HG03064 (cell line): ENCODE measurements around the gene DDX10.
"Not testable (repeated sequence)": the region's sequence is repeated elsewhere in the genome, so short reads cannot be mapped to it uniquely, and the experiment has no call there.

ENCODE experiments used
- ATAC-seq: cut with Tn5 transposase; IDR thresholded peaks from one replicate; pipeline ENCODE4 v1.9.1; 2021; ENCODE audit warnings: low read depth; ENCODE audit not compliant: unreplicated experiment

The DDX10 gene

DNA sequence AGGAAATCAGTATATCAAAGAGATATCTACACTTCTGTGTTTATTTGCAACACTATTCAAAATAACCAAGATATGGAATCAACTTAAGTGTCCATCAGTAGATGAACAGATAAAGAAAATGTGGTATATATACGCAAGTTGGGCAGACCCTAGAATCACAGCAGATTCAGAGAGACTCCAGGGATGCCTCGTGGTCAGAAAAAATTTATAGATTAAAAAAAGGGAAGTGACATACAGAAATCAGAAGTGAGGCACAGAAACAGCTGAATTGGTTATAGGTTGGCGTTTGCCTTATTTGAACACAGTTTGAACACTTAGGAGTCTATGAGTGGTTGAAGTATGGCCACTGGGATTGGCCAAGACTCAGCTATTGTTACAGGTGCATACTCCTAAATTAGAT is 10.8 kb upstream of the DDX10 start:
- not testable (repeated sequence) for ATAC-seq

DNA sequence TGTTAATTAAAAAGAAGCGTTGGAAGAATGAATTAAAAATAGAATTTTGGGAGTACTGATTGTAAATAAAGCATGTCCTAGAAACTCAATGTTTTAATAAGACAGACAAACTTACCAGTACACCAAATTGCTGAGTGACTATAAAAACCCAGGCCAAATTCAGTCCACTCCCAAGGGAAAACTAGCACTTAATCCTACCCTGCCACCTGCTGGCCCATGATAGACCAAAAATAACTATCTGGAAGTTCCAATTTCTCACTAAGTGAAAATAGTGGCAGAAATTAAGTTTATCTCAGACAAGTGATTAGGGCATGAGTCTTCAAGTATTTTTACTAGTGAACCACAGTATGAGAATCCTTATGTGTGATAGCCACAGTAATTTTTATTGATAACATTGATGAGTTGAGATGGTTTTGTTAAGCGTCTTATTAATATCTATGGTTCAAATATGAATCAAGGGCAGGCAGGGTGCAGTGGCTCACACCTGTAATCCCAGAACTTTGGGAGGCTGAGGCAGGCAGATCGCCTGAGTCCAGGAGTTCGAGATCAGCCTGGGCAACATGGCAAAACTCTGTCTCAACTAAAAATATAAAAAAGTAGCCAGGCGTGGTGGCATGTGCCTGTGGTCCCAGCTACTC is 9.8 kb upstream of the DDX10 start:
- ATAC-seq = no peak

DNA sequence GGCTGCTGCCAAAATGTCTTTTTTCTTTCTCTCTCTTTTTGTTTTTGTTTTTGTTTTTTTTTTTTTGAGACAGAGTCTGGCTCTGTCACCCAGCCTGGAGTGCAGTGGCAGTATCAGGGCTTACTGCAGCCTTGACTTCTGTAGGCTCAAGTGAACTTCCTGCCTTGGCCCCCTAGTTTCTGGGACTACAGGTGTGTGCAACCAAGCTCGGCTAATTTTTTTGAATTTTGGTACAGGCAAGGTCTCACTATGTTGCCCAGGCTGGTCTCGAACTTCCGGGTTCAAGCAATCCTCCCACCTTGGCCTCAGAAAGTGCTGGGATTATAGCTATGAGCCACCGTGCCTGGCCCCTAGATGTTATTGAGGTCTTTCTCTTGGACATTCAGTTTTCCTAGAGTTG is 2.2 kb upstream of the DDX10 start:
- ATAC-seq = no peak

DNA sequence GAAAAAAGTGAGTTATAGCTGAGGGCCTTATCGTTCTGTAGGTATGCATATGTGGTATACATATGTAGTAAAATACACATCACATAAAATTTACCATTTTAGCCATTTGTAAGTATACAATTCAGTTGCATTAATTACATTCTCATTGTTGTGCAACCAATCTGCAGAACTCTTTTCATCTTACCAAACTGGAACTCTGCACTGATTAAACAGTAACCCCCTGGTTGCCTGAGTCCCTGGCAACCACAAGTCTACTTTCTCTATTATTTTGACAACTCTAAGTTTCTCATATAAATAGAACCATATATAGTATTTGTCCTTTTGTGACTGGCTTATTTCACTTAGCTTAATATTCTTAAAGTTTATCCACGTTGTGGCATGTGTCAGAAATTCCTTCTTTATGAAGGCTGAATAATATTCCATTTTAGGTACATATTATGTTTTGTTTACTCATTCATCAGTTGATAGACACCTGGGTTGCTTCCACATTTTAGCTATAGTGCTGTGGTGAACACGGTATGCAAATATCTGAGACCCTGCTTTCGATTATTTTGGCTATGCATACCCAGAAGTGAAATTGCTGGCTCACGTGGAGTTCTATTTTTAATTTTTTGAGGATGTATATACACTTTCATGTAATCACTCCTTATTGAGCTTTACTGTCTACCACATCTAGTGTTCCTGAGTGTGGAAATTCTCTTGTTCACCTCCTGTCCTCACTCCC is 1.6 kb upstream of the DDX10 start:
- peak; percentile 49 for ATAC-seq

DNA sequence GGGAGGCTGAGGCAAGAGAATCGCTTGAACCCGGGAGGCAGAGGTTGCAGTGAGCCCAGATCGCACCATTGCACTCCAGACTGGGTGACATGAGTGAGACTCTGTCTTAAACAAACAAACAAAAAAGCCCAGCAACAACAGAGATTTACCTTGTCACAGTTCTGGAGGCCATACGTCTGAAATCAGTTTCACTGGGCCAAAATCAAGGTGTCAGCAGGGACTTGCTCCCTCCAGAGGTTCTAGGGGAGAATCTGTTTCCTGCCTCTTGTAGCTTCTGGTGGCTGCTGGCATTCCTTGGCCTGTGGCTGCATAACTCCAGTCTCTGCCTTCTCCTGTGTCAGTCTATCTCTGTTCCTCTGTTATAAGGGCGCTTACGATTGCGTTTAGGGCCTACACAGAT is 1.5 kb downstream of the DDX10 start:
- ATAC-seq = no peak

DNA sequence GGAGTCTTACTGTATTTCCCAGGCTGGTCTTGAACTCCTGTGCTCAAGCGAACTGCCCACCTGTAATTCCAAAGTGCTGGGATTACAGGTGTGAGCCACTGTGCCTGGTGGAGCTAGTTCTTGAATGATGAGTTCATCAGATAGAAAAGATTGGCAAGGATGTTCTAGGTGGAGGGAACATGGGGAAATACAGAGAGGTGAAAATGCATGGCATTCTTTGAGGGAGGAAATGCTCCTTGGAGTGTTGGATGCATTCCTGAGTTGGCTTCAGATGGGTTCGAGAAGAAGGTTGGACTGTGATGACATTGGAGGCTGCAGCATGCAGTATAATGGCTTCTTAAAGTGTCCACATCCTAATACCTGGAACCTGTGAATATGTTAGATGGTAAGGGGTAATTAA is 4.4 kb downstream of the DDX10 start:
- no peak for ATAC-seq

DNA sequence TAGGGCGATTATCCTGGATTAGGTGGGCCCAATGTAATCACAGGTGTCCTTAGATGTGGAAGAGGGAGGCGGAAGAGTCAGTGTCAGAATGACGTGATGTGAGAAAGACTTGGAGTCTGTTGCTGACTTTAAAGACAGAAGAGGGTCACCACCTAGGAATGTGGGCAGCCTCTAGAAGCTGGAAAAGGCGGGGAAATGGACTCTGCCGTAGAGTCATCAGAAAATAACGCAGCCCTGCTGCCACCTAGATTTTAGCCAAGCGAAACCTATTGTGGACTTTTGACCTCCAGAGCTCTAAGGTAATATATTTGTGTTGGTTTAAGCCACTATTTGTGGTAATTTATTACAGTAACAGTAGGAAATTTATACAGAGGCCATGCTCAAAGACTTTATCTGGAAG is 4.8 kb downstream of the DDX10 start:
- ATAC-seq = no peak

DNA sequence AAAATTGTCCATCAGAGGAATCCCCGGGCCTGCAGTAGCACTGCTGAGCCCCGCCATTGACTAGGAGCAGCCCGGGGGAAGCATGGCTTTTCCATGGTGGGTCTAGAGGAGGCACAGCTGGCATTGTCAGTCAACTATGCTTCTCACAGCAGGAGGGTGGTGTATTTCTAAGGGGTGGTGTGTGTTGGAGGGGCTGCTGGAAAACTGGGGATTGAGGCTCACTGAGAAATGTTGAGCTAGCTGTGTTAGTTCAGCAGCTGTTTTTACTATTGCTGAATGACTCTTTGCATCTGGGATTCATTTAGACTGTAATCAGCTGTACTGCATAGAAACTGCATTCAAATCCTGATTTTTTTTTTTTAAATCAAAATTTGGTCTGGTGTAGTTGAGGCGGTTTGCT is 5.6 kb downstream of the DDX10 start:
- ATAC-seq = no peak

DNA sequence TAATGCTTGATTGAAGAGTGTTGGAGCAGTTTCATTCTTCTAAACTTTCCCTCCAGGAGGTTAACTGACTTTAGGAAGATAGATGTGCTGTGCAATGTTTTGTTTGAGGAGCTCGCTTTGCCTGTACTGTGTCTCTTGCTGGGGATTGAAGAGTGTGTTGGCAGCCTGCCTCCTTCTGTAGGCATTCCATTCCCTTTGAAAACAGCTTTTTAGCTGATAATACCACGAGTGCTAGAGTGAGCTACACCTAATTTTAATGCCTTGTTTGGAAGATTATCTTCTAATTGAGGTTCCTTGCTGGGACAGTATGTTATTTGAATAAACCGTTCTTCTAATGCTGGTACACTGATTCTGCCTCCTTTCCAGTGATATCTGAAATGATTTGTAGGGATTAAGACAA is 7.2 kb downstream of the DDX10 start:
- ATAC-seq = no peak

DNA sequence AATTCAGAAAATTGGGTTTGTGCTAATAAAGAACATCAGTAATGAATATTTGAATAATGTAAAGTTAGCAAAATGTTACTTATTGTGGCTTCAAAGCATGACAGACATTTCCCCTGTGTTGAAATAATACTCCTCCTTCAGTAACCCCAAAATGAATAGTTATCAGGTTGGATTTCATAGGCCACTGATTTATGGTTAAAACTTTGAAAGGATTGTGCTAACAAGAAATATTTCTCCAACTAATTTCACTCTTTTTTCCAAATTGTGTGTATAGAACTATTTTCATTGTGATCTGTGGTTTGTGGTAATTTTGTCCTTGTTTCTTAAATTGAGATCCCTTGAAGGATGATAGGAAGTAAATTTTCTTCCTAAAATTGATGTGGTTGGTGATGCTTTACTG is 7.9 kb downstream of the DDX10 start:
- no peak for ATAC-seq

DNA sequence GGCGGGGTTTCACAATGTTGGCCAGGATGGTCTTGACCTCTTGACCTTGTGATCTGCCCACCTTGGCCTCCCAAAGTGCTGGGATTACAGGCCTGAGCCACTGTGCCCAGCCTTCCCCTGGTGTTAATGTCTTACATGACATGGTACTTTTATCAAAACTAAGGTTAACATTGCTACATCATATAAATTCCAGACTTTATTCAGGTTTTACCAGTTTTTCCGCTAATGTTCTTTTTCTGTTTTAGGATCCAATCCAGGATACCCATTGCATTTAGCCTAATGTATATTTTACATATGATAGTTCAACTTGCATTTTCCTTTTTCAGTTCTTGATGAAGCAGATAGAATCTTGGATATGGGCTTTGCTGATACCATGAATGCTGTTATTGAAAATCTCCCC is 14.2 kb downstream of the DDX10 start:
- ATAC-seq = no peak

DNA sequence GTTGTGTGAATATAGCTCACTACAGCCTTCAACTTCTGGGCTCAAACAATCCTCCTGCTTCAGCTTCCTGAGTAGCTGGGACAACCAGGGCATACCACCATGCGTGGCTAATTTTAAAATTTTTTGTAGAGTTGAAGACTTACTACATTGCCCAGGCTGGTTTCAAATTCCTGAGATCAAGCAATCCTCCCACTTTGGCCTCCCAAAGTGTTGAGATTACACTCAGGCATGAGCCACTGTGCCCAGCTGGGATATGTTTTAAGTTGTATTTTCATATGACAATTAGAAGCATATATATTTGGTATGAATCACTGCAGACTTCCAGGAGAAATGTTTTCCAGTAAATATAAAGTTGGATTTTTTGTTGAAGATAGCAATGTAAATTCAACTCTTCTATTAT is 15.4 kb downstream of the DDX10 start:
- ATAC-seq = no peak

DNA sequence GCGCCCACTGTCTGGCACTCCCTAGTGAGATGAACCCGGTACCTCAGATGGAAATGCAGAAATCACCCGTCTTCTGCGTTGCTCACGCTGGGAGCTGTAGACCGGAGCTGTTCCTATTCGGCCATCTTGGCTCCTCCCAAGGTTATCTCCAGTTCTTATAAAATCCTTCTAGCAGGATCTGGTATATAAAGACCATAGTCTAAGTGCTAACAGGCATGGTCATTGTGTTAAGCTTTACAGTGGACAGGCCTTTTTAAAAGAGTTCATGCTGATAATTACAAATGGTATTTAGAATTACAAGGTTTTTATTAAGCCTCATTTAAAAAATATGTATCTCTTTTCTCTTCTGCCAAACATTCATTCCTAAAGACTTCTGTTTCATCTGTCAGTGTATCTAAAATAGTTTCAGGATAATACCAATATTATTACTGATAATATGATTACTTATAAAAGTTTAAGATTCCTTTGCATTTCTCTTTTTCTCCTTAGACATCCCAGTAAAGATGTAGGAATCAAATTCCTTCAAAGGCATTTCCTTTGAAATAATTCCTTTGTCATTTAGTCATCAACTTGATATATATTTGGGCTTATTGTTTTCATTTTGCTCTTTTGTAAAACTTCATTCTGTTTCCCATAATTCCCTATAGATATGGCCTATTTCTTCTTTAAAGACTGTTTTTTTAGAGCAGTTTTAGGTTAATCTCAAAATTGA is 20.7 kb downstream of the DDX10 start:
- ATAC-seq = no peak

DNA sequence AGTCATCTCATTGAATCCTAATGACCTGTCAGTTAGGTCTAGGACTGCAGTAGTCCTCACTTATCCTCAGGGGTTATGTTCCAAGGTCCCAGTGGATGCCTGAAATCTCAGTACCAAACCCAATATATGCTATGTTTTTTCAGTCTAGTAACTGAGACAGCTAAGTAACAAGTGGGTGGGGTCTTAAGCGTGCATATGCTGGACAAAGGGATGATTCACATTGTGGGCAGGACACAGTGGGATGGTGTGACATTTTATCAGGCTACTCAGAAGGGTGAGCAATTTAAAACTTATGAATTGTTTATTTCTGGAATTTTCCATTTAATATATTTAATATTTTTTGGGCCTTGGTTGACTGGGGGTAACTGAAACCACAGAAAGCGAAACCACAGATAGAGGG is 29.0 kb downstream of the DDX10 start:
- no peak for ATAC-seq

DNA sequence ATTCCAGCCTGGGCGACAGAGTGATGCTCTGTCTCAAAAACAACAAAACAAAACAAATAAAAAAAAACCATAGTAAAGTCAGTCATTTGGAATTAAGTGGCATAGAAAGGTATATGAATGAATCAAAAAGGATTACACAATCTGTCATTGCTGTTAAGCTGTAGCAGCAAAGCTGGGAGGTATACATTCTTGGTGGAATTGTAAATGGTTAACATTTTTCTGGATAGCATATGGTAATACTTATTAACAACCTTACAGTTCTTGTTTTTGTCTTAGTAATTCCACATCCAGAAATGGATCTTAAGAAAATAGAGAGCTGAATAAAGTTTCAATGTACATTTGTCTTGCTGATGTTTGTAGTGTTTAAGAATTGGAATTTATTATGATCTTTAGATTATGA is 30.0 kb downstream of the DDX10 start:
- no peak for ATAC-seq

DNA sequence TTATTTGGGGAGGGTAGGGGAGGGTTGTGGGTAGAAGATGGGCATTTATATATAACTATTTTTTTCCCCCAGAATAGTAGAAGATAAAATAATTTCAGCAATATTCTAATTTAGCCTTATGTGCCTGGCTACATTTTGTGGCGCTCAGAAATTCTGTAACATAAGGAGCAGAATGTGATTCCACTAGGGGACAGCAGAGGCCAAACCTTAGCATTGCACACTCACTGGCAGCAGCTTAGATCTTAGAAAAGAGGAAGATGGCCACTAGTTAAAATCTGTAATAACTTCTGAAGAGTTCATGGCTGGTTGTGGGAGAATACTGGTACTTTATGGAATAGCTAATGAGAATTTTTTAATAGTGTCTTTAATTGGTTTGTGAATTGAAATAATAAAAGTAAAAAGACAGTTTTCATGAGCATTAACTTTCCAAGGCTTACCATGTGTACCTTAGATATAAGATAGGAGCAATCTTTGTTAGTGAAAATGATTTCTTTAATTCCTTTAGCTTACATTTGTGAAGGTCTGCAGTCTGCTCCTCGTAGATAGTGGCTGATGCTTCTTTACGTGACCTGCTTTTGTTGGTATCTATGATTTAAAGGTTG is 33.1 kb downstream of the DDX10 start:
- peak; percentile 69 for ATAC-seq

DNA sequence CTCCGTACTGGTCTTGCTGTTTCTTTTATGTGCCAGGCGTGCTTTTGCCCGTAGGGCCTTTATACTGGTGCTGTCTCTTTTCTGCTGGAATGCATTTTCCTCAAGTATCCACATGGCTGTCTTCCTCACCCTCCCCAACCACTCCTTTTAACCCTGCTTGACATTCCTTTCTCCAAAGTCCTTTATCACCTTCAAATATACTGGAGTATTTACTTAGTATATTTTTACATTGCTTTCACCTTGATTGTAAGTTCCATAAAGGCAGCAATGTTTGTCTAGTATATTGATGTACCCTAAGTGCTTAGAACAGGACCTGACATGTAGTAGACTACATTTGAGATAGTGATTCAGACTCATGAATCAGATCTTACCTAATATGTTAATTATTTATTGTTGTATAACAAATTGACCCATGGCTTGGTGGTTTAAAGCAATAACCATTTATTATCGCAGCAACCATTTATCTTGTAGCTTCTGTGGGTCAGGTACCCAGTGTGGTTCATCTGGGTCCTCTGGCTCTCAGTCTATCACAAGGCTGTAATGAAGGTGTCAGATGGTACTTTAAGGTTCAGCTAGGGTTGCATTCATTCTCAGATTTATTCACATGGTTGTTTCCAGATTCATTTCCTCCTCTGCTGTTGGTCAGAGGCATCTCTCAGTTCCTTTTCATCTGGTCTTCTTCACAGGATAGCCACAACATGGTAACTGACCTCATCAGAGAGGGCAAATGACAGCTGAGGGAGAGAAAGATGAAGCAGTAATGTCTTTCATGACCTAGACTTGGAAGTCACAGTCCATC is 34.2 kb downstream of the DDX10 start:
- ATAC-seq = peak; percentile 65

DNA sequence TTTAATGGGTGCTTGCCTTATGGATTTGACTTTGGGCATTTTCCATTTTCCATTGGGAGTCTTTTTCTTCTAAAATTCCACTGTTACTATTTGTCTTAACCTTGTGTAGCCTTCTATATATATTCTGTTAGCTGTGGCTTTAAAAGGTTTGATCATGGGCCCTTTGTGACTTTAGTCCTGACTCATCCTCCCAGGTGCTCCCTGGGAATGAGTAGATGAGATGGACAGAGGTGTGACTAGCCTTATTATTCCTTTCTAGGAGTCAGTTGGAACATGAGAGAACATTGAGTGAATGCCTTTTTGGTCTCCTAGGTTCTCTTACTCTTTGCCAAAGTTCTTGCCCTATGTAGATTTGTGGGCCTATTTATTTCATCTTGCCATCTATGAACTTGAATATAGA is 39.0 kb downstream of the DDX10 start:
- no peak for ATAC-seq

DNA sequence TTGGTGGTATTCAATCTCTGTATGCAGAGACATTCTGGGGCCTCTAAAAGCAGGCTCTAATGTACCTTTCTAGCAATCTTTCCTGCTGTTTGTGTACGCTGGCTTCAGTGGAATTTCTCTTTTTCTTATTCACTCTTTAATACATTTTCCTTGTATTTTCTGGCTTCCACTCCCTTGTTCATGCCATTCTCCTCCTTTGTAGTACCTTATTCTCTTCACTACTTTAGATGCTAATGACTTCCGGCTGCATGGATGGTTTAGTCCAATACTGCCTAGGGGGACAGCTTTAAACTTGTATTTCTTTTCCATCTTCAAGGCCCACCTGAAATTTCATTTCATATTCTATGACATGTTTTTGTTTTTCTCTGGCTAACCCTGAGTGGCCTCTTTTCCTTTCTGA is 40.2 kb downstream of the DDX10 start:
- ATAC-seq = no peak

DNA sequence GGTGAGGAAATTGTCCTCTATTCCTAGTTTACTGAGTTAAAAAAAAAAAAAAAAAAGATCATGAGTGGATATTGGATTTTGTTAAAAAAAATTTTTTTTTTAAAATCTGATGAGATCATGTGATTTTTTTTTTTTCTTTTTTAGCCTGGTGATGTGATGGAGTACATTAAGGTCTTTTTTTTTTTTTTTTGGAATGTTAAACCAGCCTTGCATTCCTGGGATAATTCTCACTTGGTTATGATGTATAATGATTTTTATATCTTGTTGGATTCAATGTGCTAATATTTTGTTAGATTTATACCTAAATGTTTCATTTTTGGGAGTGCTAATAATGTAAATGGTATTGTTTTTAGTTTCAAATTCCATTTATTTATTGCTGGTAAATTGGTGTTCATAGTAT is 43.3 kb downstream of the DDX10 start:
- no peak for ATAC-seq

DNA sequence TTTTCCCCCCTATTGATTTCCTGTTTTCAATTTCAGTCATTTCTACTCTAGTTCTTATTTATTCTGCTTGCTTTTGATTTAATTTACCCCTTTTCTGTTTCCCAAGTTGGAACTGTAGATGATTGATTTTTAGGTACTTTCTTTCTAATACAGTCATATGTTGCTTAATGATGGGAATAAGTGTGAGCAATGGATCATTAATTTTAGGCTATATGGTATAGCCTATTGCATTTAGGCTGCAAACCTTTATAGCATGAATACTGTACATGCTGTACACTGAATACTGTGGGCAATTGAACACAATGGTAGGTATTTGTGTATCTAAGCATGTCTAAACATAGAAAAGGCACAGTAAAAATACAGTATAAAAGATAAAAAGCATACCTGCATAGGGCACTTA is 44.9 kb downstream of the DDX10 start:
- ATAC-seq = no peak
